GM19455 (cell line): ENCODE data around the gene PAK6.

Experiments
- ATAC-seq: cut with Tn5 transposase; IDR thresholded peaks from one replicate; pipeline ENCODE4 v1.9.1; 2021; ENCODE audit not compliant: unreplicated experiment

PAK6 gene

DNA sequence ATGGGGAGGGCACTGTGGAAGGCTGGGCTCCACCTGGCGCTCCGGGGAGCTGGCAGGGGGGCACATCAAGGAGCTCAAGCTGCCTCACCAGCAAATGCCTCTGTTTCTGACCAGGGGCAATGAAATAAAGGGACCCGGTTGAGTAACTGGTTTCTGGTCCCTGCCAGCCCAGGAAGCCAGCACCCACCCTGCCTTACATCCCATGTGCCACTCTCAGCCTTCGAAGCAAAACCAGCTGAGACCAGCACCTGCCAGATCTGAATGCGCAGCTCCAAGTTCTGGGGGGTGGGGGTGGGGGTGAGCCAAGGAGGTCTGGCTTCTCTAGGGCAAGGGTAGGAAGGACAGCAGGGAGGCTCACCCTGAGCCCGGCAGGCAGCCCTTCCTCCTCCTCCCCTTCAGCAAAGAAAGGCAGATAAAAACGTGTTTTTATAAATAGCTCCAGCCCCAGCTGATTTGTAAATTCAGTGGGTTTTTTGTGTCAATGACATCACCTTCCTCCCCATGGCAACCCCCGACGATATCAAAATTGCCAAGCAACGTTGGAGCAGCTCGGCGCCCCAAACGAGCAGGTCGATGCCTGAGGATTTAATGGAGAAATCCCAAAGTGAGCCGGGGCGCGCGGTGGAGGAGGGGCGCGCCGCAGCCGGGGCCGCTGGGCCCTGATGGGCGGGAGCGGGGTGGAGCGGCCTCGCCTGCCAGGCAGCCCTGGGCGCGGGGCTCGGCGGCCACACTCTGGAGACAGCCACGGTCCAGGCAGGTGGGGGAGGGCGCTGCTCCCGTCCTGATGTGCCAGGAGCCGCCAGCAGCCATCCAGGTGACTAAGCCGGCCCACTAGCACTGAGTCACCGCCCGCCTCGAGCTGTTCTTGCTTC is at the start of gene PAK6:
Gene PAK6 (plus strand): TSS at position 532 of the 872 bp plus-strand sequence. CDS start 25,723 bp downstream, outside the sequence.
- ATAC-seq = no peak

DNA sequence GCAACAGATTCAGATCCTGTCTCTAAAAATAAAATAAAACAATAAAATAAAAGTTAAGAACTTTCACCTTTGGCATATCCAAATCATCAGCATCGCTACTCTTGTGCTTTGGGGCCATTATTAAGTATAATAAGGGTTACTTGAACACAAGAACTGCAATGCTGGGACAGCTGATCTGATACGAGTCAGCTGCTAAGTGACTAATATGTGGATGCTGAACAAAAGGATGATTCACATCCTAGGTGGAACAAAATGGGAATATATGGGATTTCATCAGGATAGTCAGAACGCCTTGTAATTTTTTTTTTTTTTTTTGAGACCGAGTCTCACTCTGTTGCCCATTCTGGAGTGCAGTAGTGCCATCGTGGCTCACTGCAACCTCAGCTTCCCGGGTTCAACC is 48.3 kb upstream of the PAK6 start:
- ATAC-seq = no peak

GRCh38 chr15:40192942-40193341 is 45.9 kb upstream of the PAK6 start:
- no peak for ATAC-seq

GRCh38 chr15:40197434-40197833 is 41.4 kb upstream of the PAK6 start:
- no peak for ATAC-seq

- no peak for ATAC-seq
These were observed 40.3 kb upstream of the PAK6 start for GRCh38 chr15:40198355-40199085.

DNA sequence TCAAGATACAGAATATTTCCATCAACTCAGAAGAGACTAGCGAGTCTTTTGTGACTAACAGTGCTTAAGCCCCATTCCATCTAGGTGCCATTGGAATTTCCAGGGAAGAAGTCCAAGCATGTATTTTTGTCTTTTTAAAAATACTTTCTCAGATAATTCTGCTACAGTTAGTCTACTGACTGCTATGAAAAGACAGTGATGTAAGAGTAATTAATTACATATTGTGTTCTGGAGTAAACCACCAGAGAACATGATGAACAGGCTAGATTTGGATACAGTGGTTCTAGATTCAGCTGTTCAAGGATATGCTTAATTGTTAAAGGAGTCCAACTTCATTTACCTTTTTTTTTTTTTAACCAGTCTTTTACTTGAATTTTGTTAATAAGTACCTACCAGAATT is 34.8 kb upstream of the PAK6 start:
- no peak for ATAC-seq

DNA sequence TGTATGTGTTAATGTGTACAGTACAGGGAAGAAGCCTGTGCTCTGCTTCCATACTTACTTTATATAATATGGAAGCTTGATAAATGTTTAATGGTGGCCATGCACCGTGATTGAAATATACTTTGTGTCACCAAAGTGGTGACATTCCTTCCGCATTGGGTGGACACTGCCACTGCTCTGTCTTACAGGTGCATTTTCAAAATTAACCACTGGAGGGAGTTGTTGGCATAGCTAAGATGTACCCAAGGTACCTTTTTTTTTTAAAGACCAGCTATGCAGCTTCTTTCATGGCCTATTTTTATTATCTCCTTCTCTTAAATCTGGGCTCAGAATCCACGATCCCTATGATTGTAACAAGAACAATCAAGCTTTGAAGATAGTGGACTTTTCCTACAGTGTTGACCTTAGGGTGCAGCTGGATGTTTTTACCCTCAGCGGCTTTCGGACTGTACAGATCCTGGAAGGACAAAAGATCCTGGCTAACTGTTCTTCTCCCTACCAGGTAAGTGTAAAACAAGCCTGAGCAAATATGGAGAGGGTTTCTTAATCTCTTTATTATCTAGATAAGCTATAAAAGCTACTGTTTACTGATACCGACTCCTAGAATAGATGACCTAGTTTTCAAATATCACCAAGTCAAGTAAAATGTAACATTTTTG is 21.6 kb upstream of the PAK6 start:
- no peak for ATAC-seq

- ATAC-seq = no peak
These were observed 19.1 kb upstream of the PAK6 start for GRCh38 chr15:40219801-40220200.

GRCh38 chr15:40222131-40222530 is 16.7 kb upstream of the PAK6 start:
- no peak for ATAC-seq

GRCh38 chr15:40226736-40227135 is 12.1 kb upstream of the PAK6 start:
- ATAC-seq = no peak

DNA sequence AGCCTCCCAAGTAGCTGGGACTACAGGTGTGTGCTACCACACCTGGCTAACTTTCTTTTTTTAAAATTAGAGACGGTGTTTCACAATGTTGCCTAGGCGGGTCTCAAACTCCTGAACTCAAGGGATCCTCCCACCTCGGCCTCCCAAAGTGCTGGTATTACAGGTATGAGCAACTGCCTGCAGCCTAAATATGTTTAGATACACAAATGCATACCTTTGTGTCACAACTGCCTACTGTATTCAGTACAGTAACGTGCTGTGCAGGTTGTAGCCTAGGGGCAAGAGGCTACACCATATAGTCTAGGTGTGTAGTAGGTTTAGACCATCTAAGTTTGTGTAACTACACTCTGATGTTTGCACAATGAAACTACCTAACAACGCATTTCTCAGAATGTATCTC is 9.5 kb upstream of the PAK6 start:
- no peak for ATAC-seq

GRCh38 chr15:40229956-40230355 is 8.9 kb upstream of the PAK6 start:
- ATAC-seq = no peak

- no peak for ATAC-seq
These were observed 6.2 kb upstream of the PAK6 start for GRCh38 chr15:40232625-40233070.

GRCh38 chr15:40233727-40234577 is 4.9 kb upstream of the PAK6 start:
- no peak for ATAC-seq

- no peak for ATAC-seq
These were observed 4.1 kb upstream of the PAK6 start for GRCh38 chr15:40234783-40235182.

DNA sequence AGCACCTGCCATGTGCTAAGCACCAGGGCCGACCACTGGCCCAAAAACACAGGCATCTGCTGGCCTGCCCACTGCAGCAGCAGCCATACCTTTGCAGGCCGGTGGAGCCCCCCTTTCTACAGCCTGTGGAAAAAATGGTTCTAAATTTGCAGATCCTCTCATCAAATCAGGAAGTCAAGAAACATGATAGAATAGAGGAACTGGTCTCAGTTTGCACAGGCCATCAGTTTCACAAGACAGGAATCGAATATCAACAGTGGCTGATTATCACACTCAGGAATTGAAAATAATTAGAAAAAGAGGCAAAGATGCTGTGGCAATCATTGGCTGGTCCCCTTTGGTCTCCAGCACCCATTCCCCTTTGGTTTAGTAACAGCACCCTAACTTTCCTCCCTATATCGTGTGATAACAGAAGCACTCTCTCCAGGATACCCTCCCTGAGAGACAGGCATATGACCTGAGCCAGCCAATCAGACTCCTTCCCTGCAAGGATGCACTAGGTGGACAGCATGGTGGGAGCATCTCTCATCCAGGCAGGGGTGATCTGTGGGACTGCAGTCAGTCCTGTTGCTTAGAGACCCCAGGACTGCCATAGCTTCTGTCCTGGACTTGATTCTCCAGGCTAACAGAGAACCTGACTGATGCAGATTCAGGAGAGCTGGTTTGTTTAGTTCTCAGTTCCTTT is 3.5 kb upstream of the PAK6 start:
- ATAC-seq = no peak

DNA sequence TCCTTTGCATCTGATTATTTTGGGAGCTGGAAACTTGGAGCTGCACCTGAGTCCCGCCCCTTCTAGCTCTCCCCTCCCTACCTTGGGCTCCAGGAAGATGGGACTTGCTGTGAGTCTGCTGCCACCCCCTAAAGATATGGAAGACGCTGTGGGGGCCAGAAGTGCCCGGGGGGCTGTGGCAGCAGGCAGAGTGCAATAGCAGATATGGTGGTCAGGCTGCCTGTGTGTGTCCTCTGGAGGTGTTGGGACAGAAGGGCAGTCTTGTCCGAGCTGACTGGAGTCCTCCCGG is 485 bp downstream of the PAK6 start:
- no peak for ATAC-seq

DNA sequence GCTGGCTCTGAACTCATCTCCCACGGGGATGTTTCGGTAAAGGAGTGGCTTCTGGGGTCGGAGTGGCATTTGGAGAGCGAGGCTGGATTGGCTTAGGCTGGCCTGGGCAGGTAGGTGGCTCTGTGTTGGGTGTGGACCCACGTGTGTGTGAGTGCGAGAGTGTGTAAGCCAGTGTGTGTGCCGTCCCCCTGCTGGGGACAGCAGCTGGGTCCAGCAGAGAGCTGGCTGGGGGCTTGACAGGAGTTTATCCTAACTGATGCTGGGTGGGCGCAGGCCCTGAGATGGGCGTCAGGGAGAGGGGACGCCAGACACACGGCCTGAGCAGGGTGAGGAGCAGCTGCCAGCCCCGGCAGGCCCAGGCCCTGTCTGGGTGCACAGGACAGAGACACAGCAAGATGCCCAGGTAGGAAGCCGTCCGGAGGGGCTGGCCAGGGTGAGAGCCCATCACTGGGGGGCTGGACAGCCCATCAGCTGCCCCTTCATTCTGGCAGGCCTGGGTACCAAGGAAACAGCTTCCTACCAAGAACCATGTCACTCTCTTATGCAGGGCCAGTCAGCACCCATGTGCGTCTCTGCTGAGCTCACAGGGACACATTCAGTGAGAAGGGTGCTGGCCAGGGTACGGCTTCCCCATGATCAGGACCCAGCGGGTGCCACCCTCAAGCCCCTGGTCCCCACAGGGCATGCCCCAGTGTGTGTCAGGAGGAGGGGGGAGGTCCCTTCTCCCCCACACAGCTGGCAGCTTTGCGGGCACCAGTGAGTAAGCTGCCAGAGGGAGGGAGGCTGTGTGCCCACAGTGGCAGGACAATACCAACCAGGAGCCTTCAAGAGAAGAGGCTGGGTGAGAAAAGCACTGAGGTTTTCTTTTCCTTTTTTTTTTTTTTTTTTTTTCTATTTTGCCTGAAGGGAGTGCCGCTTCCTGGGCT is 1.1 kb downstream of the PAK6 start:
- no peak for ATAC-seq

DNA sequence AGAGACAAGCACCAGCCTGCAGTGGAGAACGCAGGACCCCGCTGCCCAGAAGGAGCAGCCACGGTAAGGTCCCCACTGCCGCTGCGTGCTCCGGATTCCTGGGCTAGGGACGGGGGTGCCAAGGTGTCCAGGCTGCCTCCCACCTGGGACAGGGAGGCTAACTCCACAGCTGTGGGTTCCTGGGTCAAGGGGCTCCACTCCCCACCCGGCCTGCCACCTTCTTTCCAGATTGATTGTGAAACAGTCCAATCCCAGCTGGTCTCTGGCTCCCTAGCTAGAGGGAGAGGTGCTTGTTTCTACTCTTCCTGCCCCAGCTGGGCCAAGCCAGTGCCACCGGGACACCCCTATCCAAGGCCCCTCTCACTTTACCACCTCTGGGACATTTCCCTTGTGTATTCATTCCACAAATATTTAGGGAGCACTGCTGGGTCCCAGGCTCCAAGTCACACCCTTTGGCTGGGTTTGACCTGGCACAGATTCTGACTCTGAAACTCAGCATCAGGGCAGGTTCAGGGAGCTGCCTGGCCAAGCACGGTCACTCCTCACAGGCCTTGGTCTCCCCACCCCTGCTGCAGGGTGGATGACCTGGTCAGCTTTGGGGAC is 1.9 kb downstream of the PAK6 start:
- no peak for ATAC-seq
